ENCODE results near the gene MED10.

MED10 gene

GRCh38 chr5:6408260-6408596 lies 29.9 kb upstream of the MED10 start:
- Histone ChIP-seq H3K9me2 (replicated peaks; ENCODE audit: insufficient read depth, low read length) (no peaks in the 10 kb centered on the region), H4K20me1 (ENCODE audit: insufficient read depth, low read length) (no peaks in the 10 kb centered on the region), H3K9ac (ENCODE audit: low read length) (no peak overlapping the region), H3K9me3 (replicated peaks; ENCODE audit: insufficient read depth, low read length) (no peaks in the 10 kb centered on the region), H3K79me2 (ENCODE audit: low read length) (no peaks in the 10 kb centered on the region), H3K4me2 (ENCODE audit: low read depth, low read length) (0 out of 2 replicates have a peak overlapping the region, but pooled peaks have one; percentile 28), H3K4me1 (ENCODE audit: low read length) (peaks cover 30% of the 10 kb centered on the region), H3K4me3 (ENCODE audit: low read length) (no peak overlapping the region), H3F3A (ENCODE audit: insufficient read depth, low read length) (peaks cover 15% of the 10 kb centered on the region), H3K27me3 (replicated peaks; ENCODE audit: insufficient read depth, low read length) (no peaks in the 10 kb centered on the region), H3K36me3 (replicated peaks; ENCODE audit: insufficient read depth, low read length) (no peaks in the 10 kb centered on the region), H2AFZ (ENCODE audit: low read length) (no peak overlapping the region), H3K27ac (ENCODE audit: low read length) (peak overlapping the region; percentile 59; the same call in 1 of the 2 replicates)
- DNase-seq = no peak
- no peak for TF ChIP-seq EZH2 (optimal IDR thresholded peaks at IDR 0.05; ENCODE audit: low read depth, low read length)
- TF ChIP-seq, protein P1, sequence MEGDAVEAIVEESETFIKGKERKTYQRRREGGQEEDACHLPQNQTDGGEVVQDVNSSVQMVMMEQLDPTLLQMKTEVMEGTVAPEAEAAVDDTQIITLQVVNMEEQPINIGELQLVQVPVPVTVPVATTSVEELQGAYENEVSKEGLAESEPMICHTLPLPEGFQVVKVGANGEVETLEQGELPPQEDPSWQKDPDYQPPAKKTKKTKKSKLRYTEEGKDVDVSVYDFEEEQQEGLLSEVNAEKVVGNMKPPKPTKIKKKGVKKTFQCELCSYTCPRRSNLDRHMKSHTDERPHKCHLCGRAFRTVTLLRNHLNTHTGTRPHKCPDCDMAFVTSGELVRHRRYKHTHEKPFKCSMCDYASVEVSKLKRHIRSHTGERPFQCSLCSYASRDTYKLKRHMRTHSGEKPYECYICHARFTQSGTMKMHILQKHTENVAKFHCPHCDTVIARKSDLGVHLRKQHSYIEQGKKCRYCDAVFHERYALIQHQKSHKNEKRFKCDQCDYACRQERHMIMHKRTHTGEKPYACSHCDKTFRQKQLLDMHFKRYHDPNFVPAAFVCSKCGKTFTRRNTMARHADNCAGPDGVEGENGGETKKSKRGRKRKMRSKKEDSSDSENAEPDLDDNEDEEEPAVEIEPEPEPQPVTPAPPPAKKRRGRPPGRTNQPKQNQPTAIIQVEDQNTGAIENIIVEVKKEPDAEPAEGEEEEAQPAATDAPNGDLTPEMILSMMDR (IDR thresholded peaks at IDR 0.05; ENCODE audit: low read length) = no peak
- no peak for TF ChIP-seq EZH2phosphoT487 (IDR thresholded peaks at IDR 0.05; ENCODE audit: low read length)

GRCh38 chr5:6407558-6408259 lies 29.4 kb upstream of the MED10 start:
- H3K4me2 ChIP-seq (ENCODE audit: low read depth, low read length) = no peak overlapping the region
- H3K9ac ChIP-seq (ENCODE audit: low read length) = no peak overlapping the region
- H3K4me3 ChIP-seq (ENCODE audit: low read length) = no peak overlapping the region
- no peaks in the 10 kb centered on the region for H3K9me2 ChIP-seq (replicated peaks; ENCODE audit: insufficient read depth, low read length)
- no peaks in the 10 kb centered on the region for H4K20me1 ChIP-seq (ENCODE audit: insufficient read depth, low read length)
- TF ChIP-seq EZH2phosphoT487 (IDR thresholded peaks at IDR 0.05; ENCODE audit: low read length) (no peak), EZH2 (optimal IDR thresholded peaks at IDR 0.05; ENCODE audit: low read depth, low read length) (no peak)
- TF ChIP-seq, protein P1 (IDR thresholded peaks at IDR 0.05; ENCODE audit: low read length) = no peak
- H2AFZ ChIP-seq (ENCODE audit: low read length) = no peak overlapping the region
- DNase-seq = no peak
- no peaks in the 10 kb centered on the region for H3K36me3 ChIP-seq (replicated peaks; ENCODE audit: insufficient read depth, low read length)
- peaks cover 32% of the 10 kb centered on the region for H3K4me1 ChIP-seq (ENCODE audit: low read length)
- H3K27me3 ChIP-seq (replicated peaks; ENCODE audit: insufficient read depth, low read length) = no peaks in the 10 kb centered on the region
- no peak overlapping the region for H3K27ac ChIP-seq (ENCODE audit: low read length)
- peaks cover 20% of the 10 kb centered on the region for H3F3A ChIP-seq (ENCODE audit: insufficient read depth, low read length)
- H3K79me2 ChIP-seq (ENCODE audit: low read length) = no peaks in the 10 kb centered on the region
- no peaks in the 10 kb centered on the region for H3K9me3 ChIP-seq (replicated peaks; ENCODE audit: insufficient read depth, low read length)

DNA sequence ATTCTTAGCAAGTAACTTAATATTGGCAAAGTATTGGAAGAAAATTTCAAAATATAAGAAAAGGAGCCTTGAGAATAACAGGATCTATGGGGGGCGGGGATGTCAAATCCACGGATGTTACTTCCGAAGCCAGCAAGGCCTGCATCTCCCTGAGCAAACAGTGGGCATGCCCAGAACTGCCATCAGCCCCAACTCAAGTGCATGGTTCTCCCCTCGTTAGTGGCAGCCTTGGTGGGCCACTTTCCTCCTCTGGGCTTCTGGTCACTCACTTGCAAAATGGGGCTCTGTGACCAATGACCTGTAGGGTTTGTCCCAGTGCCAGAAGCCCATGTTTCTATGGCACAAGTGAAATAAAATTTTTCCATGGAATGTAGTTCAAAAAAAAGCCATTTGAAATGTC lies 27.2 kb upstream of the MED10 start:
- Histone ChIP-seq H3K4me3 (ENCODE audit: low read length) (no peak overlapping the region), H3K4me1 (ENCODE audit: low read length) (peaks cover 49% of the 10 kb centered on the region), H3K27ac (ENCODE audit: low read length) (no peak overlapping the region), H3K4me2 (ENCODE audit: low read depth, low read length) (no peak overlapping the region), H2AFZ (ENCODE audit: low read length) (no peak overlapping the region), H3K79me2 (ENCODE audit: low read length) (no peaks in the 10 kb centered on the region), H3K36me3 (replicated peaks; ENCODE audit: insufficient read depth, low read length) (no peaks in the 10 kb centered on the region), H3K9ac (ENCODE audit: low read length) (no peak overlapping the region), H3K9me3 (replicated peaks; ENCODE audit: insufficient read depth, low read length) (no peaks in the 10 kb centered on the region), H3F3A (ENCODE audit: insufficient read depth, low read length) (peaks cover 29% of the 10 kb centered on the region), H4K20me1 (ENCODE audit: insufficient read depth, low read length) (no peaks in the 10 kb centered on the region), H3K9me2 (replicated peaks; ENCODE audit: insufficient read depth, low read length) (no peaks in the 10 kb centered on the region), H3K27me3 (replicated peaks; ENCODE audit: insufficient read depth, low read length) (no peaks in the 10 kb centered on the region)
- TF ChIP-seq EZH2phosphoT487 (IDR thresholded peaks at IDR 0.05; ENCODE audit: low read length) (no peak), EZH2 (optimal IDR thresholded peaks at IDR 0.05; ENCODE audit: low read depth, low read length) (no peak)
- TF ChIP-seq, protein P1 (IDR thresholded peaks at IDR 0.05; ENCODE audit: low read length) = no peak
- no peak for DNase-seq

Data from MM.1S (cell line).